NCI-H82 (cell line): ENCODE results near the gene NOTCH1.

Source experiments
- DNase-seq: peaks from one replicate; lab custom pipeline; 2025; lab: John Stamatoyannopoulos, UW

Gene NOTCH1

DNA sequence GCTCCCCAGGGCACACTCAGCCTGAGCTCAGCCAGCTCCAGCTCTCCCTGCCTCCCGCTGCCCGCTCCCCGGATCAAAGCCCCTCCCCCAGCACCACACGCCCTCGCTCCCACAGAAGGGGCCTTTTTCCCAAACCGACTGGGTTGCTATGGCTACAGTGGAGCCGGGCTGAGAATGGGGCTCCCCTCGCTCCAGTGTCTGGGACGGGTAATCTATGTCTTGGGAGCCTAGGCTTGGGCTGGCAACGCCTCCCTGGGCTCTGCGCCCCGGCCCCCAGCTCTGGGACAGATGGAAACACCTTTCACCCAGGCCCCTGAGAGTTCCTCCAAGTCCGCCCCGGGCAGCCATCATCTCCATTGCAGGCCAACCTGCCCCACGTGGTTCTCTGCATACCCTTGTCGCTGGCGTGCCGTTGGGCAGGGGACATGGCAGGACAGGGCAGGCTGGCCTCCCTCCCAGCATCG is 29.6 kb downstream of the NOTCH1 start:
- no peak for DNase-seq

DNA sequence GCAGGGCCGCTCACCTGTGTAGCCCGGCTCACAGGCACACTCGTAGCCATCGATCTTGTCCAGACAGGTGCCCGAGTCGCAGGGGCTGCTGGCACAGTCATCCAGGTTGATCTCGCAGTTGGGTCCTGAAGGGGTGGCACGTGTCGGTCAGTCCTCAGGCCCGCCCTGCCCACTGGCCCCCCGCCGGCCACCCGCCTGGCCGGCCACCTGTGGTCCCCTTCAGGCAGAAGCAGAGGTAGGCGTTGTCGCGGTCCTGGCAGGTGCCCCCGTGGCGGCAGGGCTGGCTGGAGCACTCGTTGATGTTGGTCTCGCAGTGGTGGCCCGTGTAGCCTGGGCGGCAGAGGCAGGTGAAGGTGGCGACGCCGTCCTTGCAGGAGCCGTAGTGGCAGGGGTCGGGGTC is 30.6 kb downstream of the NOTCH1 start:
- DNase-seq: no peak

DNA sequence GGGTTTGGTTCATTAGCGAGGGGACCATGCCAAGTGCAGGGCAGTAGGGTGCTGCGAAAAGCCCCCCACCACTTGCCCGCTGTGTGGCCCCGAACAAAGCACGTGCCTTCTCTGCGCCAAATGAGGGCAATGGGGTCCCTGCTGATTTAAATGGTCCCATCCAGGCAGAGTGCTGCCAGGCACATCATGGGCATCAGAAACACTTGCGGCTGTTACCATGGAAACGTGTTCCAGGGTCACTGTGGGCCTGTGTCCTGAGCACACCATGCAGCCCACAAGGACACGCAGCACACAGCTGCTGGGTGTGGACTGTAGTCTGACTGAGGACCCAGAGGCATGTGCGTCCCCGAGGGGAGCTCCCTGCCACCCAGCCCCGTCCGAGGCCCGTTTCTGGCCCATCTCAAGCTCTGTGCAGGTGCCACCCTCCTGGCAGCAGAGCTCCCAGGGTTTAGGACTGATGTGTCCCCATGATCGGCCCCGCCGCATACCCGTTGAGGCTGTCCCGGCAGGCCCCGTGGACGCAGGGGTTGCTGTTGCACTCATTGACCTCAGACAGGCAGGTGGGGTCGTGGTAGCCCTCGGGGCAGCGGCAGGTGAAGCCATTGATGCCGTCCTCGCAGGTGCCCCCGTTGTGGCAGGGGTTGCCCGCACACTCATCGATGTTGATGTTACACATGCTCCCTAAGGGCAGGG is 31.7 kb downstream of the NOTCH1 start:
- no peak for DNase-seq

DNA sequence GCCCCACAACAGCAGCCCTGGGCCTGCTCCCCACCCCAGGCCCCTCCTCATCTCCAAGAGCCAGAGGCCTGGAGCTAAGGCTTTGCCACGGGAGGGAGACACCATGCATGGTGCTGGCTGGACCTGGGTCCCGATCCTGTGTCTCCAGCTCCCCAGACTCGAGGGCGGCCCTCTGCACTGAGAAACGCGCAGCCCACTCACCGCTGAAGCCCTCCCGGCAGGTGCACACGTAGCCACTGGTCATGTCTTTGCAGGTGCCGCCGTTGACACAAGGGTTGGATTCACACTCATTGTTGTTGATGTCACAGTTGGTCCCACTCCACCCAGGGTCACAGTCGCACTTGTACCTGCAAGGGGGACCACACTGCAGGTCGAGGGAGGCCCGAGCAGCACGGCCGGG is 32.7 kb downstream of the NOTCH1 start:
- DNase-seq: no peak

GRCh38 chr9:136512651-136513071 is 33.2 kb downstream of the NOTCH1 start:
- no peak for DNase-seq

- no peak for DNase-seq
Measured at GRCh38 chr9:136511670-136512592, 33.9 kb downstream of the NOTCH1 start.

DNA sequence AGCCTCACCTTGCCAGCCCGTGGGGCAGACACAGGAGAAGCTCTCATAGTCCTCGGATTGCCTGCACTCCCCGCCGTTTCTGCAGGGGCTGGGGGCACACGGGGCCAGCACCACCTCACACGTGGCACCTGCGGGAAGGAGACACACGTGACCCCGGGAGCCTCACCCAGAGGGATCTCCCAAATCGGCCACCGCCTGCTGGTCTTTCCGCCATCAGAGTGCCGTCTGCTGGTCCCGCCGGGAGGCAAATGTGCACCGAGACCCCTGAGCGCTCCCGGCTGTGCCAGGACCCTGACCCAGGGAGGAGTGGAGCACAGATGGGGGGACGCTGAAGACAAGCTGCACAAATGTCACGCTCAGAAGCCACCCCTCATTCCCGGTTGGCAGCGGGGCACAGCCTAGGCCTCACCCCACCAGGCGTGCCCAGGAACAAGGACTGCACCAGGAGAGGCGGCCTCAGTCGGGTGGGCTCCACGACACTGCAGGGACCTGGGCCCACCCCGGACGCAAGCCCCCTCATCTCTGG is 34.6 kb downstream of the NOTCH1 start:
- DNase-seq: no peak

- DNase-seq: no peak
Measured at GRCh38 chr9:136510561-136510960, 35.3 kb downstream of the NOTCH1 start.

DNA sequence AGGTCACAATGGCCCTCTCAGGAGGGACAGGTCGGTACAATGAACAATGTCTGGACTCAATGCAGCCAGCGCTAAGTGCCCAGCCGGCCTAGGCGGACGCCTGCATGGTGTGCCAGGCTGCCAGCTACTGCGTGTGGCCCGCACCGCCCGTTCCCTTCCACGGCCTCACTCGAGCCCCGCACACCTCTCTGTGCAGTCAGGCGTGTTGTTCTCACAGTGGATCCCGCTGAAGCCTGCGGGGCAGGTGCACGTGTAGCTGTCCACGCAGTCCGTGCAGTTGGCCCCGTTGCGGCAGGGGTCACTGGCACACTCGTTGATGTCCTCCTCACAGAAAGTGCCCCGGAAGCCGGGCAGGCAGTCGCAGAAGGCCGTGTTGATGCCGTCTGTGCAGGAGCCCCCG is 36.3 kb downstream of the NOTCH1 start:
- DNase-seq: no peak

- DNase-seq: no peak
Measured at GRCh38 chr9:136508729-136509500, 36.9 kb downstream of the NOTCH1 start.

DNA sequence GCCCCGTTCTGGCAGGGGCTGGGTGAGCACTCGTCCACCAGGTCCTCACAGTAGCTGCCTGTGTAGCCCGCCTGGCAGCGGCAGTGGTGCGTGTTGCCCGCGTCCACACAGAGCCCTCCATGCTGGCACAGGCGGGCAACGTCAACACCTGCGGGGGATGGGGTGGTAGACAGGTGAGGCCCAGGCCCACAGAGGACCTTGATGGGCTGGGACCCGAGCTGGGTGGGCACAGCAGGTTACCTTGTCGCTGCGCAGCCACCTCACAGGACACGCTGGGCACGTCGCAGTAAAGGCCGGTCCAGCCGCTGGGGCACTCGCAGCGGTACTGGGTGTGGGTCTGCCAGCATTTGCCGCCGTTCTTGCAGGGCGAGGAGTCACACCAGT is 37.9 kb downstream of the NOTCH1 start:
- no peak for DNase-seq

DNA sequence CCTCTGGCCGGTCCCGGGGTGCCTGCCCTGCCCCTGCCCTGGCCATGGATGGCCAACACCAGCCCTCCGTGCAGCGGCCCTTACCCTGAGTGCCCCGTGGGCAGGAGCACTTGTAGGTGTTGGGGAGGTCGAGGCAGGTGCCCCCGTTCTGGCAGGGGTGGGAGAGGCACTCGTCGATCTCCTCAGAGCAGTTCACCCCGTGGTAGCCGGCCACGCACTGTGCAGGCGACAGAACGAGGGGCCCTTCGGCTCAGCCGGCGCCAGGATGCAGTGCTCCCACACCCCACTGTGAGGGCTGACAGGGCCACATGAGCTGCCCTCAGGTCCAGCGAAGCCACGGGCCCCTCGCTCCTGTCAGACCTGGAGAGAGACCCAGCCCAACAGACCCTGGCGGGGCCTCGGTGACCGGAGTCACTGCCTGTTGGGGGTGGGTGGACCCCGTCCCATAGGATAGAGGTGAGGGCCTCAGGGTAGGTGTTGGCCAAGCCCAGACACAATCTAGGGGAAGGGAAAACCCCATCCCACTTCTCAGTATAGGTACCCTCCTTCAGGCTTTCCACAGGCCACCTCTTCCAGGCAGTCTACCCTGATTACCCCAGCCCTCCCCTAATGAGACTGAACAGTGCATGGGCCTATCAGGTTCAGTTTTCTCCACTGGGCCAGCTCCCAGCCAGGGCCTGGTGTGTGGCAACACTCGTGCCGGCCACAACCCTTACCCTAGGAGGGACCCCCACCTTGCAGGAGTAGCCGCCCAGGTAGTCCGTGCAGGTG is 38.4 kb downstream of the NOTCH1 start:
- no peak for DNase-seq

- DNase-seq: no peak
Measured at GRCh38 chr9:136506425-136506824, 39.4 kb downstream of the NOTCH1 start.

DNA sequence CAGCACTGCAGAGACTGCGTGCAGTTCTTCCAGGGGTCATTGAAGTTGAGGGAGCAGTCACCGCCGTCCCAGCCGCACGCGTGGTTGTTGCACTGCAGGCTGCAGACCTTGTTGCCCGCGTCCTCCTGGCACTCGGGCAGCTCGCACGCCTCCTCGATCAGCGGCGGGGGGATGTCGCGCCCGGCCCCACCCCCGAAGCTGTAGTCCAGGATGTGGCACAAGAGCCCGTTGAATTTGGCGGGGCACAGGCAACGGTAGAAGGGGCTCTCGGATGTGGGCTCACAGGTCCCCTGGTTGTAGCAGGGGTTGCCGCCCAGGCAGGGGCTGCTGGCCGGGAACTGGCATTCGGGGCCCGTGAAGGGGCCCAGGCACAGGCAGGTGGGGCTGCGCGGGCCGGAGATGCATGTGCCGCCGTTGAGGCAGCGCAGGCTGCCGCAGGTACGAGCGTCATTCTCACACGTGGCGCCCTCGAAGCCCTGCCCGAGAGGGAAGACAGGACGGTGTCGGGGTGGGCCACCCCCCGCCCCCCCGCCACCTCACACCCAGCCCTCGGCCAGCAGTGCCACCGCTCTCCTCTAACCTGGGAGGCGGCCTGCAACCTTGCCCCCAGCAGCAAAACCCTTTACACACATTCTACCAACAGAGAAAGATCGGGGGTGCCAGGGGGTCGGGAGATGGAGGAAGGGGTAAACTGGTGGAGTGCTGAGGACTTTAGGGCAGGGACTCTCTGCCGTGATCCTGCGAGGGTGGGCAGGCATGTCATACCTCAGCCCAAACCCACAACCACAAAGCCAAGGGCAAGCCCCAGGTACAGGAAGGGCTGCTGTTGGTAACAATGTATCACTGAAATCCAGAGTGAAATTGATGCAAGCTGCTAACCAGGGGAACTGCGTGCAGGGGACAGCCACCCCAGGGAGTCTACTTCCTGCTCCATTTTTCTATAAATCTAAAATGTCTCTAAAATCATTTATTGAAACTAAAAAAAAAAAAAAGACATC is 40.1 kb downstream of the NOTCH1 start:
- no peak for DNase-seq

DNA sequence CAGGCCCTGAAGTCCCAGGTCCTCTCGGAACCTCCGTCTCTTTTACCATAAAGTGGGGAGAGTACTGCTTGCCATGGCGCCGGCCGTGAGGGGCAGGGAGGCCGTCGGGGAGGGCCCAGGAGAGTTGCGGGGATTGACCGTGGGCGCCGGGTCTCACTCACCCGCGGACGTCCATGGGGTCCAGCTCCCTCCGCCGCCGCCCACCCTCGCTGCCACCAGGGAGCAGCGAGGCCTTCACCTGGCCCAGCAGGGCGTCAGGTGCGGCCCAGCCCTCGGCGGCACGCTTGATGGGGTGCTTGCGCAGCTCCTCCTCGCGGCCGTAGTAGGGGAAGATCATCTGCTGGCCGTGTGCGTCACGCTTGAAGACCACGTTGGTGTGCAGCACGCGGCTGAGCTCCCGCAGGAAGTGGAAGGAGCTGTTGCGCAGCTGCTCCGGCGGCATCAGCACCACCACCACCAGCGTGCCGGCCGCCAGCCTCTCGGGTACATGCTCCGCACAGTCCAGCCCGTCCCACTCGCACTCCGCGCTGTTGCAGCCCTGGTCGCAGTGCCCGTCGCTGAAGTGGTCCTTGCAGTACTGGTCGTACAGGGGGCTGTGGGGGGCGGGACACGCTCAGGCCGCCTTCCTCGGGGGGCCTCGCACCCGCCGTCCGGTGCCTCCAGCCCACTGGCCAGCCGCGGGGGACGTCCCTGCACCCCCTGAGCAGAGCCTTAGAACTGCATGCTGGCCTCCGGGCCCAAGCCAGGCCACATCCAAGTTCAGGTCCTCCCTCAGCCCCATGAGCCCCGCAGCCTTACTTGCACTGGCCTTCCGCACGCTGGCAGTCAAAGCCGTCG is 41.1 kb downstream of the NOTCH1 start:
- no peak for DNase-seq

GRCh38 chr9:136502940-136503550 is 42.8 kb downstream of the NOTCH1 start:
- no peak for DNase-seq

DNA sequence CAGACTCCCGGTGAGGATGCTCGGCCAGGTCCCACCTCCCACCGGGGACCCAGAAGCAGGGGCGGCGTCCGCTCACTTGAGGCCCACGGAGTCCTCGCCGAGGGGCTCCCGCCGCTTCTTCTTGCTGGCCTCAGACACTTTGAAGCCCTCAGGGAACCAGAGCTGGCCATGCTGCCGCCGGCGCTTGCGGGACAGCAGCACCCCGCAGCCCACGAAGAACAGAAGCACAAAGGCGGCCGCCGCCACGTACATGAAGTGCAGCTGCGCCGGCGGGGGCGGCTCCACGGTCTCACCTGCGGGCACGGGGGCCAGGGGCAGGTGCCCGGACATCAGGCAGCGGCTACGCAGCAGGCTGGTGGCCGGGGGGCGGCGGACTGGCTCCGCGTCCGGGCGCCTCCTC is 43.7 kb downstream of the NOTCH1 start:
- no peak for DNase-seq

GRCh38 chr9:136501686-136502085 is 44.2 kb downstream of the NOTCH1 start:
- no peak for DNase-seq
